Psoas muscle (tissue), 8 donors: ENCODE data around the gene ZNF236. TPM values are rescaled to one million over a fixed set of nuclear protein-coding genes. Genes with fewer than 3 reads are reported as not detected.

ENCODE experiments used
- ATAC-seq, 4 donors: fragments of 200-7000 bp; cut with Tn5 transposase; one replicate each; pipeline ENCODE4 v1.9.1; 2020; ENCODE audit warnings: moderate library complexity in 3 of 4, mild to moderate bottlenecking in 2 of 4
- DNase-seq, 2 donors: peaks; one replicate each; pipeline ENCODE4 v3.0.0-alpha.2; 2020
- H3K27ac ChIP-seq: fragments of 200-600 bp; one replicate; pipeline ENCODE4 v1.8.0; 2022
- H3K27me3 ChIP-seq, 3 donors: fragments of 200-600 bp in 1 of 3; one replicate each; pipeline versions ENCODE4 v1.6.1 to v1.8.0; 2013 to 2022; ENCODE audit warnings: low read length in 2 of 3, mild to moderate bottlenecking in 2 of 3, moderate library complexity in 1 of 3; ENCODE audit not compliant: insufficient read depth in 3 of 3
- H3K36me3 ChIP-seq, 2 donors: fragments of 200-600 bp in 1 of 2; one replicate each; pipeline versions ENCODE4 v1.6.1 to v1.8.0; 2013 to 2022; ENCODE audit warnings: low read depth in 1 of 2, mild to moderate bottlenecking in 1 of 2, moderate library complexity in 1 of 2; ENCODE audit not compliant: insufficient read depth in 1 of 2
- H3K4me1 ChIP-seq: fragments of 200-600 bp; one replicate; pipeline ENCODE4 v1.8.0; 2022
- H3K4me3 ChIP-seq: fragments of 200-600 bp; one replicate; pipeline ENCODE4 v1.8.0; 2022; ENCODE audit warnings: mild to moderate bottlenecking
- H3K9me3 ChIP-seq: fragments of 200-600 bp; one replicate; pipeline ENCODE4 v1.8.0; 2022
- WGBS, 3 donors: extraction: QIAGEN DNeasy Blood & Tissue Kit; methylation state at CpG; one replicate each; pipeline versions ENCODE4 v1.1.6 to v1.1.7; 2013; 5-methylcytosine and 5-hydroxymethylcytosine counted together
- intact Hi-C, 2 donors: fragments of 100-400 bp; cut with DNase I; formaldehyde crosslinking; loops; one replicate each; pipeline versions ENCODE4 v1.11.0 to v1.14.2; 2022
- polyA plus RNA-seq, 3 donors: library from polyadenylated mRNA; stranded (reverse); fragments of 200-250 nt; gene quantifications; one replicate each; pipeline ENCODE4 v1.2.3, GENCODE V29; 2013
- total RNA-seq, 4 donors: library from RNA; stranded (reverse); fragmentation: NEBNext Ultra II Directional in 2 of 4; extraction: Animal tissue kit (Norgen Biotek cat#: 25700) in 2 of 4; gene quantifications; one replicate each; pipeline versions ENCODE4 v1.2.1 to v1.2.4, GENCODE V29; 2021 to 2023
- TF ChIP-seq, protein P1 (sequence below): fragments of 200-600 bp; IDR thresholded peaks from one replicate; pipeline ENCODE4 v1.8.0; 2022; ENCODE audit warnings: antibody characterized with exemption
- donor health status: healthy with polysubstance abuse.
- donor health status: DM: no; HTN: no; CAD: no; lungs with moderate emphysema.
- donor health status: Bipolar disorder and iron deficiency.
- donor health status: healthy.
- donor health status: DM: yes; HTN: yes; CAD: no.
- donor health status: DM: no; HTN: no; CAD: no.
- donor health status: DM: no; HTN: no; CAD: no.
- donor health status: DM: yes; HTN: yes; CAD: no.

Gene ZNF236
- total and polyA plus RNA-seq, 7 donors: 0.76 to 9.4 (median 7.5) TPM

DNA sequence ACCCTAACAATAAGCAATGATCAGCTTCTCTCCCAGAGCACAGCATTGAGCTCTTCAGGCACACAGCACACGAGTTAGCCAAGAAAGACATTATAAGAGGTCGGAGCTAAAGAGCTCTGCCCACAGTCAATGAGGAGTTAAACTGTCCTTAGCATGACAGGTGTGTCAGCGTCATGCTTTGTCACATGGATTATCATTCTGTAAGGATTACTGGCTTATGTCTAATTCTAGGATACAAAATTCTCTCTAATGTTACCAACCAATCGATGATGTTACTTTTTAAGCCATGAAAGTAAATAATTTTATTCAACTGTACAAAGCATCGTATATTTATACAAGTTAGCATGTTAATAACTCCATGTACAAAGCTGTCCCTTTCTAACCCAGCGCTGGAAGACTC lies 108.8 kb downstream of the ZNF236 start:
- peaks cover 22% of the 10 kb centered on the region for H3K4me1 ChIP-seq
- WGBS, 3 donors: 66 to 80% (median 67%) methylated on average over 6 of the region's 6 CpGs
- H3K4me3 ChIP-seq: no peak overlapping the region
- ATAC-seq (no peak), DNase-seq (no peak)
- H3K9me3 ChIP-seq: no peaks in the 10 kb centered on the region
- H3K27me3 ChIP-seq: no peaks in the 10 kb centered on the region
- peak overlapping the region; percentile 85 for H3K27ac ChIP-seq
- TF ChIP-seq, protein P1, sequence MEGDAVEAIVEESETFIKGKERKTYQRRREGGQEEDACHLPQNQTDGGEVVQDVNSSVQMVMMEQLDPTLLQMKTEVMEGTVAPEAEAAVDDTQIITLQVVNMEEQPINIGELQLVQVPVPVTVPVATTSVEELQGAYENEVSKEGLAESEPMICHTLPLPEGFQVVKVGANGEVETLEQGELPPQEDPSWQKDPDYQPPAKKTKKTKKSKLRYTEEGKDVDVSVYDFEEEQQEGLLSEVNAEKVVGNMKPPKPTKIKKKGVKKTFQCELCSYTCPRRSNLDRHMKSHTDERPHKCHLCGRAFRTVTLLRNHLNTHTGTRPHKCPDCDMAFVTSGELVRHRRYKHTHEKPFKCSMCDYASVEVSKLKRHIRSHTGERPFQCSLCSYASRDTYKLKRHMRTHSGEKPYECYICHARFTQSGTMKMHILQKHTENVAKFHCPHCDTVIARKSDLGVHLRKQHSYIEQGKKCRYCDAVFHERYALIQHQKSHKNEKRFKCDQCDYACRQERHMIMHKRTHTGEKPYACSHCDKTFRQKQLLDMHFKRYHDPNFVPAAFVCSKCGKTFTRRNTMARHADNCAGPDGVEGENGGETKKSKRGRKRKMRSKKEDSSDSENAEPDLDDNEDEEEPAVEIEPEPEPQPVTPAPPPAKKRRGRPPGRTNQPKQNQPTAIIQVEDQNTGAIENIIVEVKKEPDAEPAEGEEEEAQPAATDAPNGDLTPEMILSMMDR: no peak
- peaks cover 0 to 56% of the 10 kb centered on the region in 2 donors for H3K36me3 ChIP-seq
- intact Hi-C loops: loop anchor here in 1 of 2 donors (5.0 kb wide), 1 partner anchor 131 kb away; no protein-coding TSS in a partner anchor

DNA sequence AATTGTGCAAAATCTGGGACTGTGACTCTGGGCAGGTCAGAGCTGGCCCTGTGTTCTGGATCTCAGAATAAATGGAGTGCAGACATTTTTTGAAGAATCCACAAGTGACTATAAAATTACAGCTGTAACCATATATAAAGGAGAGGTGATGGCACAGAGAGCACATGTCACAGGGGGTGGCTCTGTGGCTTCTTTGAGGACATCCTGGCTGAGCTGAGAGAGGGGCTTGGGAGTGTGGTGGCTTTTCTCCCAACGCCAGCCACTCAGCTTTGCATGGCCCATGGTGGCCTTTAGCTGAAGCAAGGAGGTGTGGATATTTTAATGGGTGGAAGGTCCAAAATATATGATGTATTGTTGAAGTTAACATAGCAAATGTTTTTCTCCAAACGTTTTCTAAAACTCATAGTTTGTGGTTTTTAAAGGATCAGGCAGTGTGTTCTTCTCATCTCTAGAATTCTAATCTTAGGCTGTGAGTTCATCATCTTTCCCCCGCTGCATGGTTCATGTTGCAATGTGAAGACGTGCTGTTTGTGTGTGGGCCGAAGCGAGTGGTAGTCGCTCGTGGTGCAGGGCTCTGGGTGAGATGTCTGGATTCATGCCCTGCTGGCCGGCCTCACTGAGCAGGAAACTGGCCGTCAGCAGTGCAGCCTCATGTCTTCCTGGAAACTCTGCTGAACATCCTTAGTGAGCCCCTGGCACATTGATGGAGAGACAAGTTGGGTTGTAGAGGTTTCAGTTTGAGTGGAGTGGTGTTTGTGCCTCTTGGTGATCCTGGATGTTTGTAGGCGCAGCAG lies 109.9 kb downstream of the ZNF236 start:
- Histone ChIP-seq H3K4me1 (peaks cover 20% of the 10 kb centered on the region), H3K4me3 (no peak overlapping the region), H3K27ac (peak overlapping the region; percentile 85), H3K36me3 (peaks cover 0 to 58% of the 10 kb centered on the region in 2 donors), H3K27me3 (no peaks in the 10 kb centered on the region), H3K9me3 (no peaks in the 10 kb centered on the region)
- TF ChIP-seq, protein P1: no peak
- intact Hi-C loops: loop anchor here in 1 of 2 donors (5.0 kb wide), 1 partner anchor 130 kb away; no protein-coding TSS in a partner anchor
- whole genome bisulfite sequencing, 3 donors: 33 to 53% (median 51%) methylated on average over 11 of the region's 11 CpGs
- DNase-seq (peak; percentile 76 to 88), ATAC-seq (peak; percentile 97 to 99 (median 98))

DNA sequence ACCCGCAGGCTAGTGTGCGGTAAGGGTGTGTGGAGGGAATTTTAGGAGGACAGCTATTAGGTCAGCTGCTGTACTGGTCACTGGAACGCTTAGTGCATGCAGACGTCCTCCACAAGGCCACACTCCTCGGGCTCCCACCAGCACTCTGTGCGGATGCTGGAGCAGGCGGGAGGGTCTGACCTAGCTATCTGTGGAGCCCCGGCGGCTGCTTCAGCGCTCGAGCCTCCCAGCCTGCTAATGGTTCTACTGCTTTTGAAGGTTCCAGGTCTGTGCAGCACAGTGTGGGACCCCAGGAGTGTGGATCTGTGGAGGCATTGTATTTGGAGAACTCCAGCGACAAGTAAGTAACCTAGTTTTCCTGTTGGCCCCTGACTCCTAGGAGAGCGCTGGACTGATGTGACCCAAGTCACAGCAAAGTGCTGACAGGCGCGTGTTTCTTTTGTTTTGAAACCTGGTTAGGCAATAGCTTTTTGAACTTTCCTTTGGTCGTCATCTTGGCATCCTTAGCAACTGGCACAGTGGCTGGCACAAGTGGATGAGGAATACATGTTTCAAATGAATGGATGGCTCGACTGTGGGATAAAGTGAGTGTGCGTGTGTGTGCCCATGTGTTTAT lies 113.5 kb downstream of the ZNF236 start:
- Histone ChIP-seq H3K36me3 (peaks cover 3 to 53% of the 10 kb centered on the region in 2 donors), H3K4me1 (peaks cover 17% of the 10 kb centered on the region), H3K27me3 (no peaks in the 10 kb centered on the region), H3K9me3 (no peaks in the 10 kb centered on the region), H3K4me3 (no peak overlapping the region), H3K27ac (no peak overlapping the region)
- no peak for DNase-seq
- intact Hi-C loops: no loop called here
- peak in 2 of 4 donors; percentile 19 to 23 for ATAC-seq
- TF ChIP-seq, protein P1: no peak
- WGBS, 3 donors: 90 to 93% (median 91%) methylated on average over 18 of the region's 18 CpGs

DNA sequence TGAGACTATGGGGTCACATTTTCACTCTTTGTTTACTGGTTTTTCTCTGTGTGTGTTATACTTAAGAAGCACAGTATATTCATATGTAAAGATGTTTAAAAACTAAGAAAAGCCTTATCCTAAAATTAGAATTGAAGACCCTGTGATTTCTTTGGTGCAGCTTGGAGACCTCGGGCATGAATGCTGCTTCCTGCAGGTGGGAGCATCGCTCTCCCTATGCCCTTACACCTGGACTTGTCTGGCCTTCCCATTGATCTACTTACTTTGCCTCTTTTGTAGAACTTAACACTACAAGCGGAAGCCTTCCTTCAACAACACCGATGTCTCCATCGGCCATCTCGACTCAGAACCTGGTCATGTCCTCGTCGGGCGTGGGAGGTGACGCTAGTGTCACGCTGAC lies 114.5 kb downstream of the ZNF236 start:
- peaks cover 3 to 53% of the 10 kb centered on the region in 2 donors for H3K36me3 ChIP-seq

More for the DNA sequence above, 114.5 kb downstream of the ZNF236 start:
- Histone ChIP-seq H3K4me1 (peaks cover 12% of the 10 kb centered on the region), H3K27me3 (no peaks in the 10 kb centered on the region), H3K27ac (no peak overlapping the region), H3K4me3 (no peak overlapping the region), H3K9me3 (no peaks in the 10 kb centered on the region)
- no peak for ATAC-seq
- TF ChIP-seq, protein P1: no peak
- no peak for DNase-seq
- intact Hi-C loops: no loop called here
- WGBS, 3 donors: 95 to 97% (median 97%) methylated on average over 11 of the region's 11 CpGs
